ENCODE results near the gene SMCO4. TPM values are rescaled to one million over a fixed set of nuclear protein-coding genes. Genes with fewer than 3 reads are reported as not detected.

SMCO4 gene
- total RNA-seq, 1 donor from 2014 or later: 25.5 TPM

DNA sequence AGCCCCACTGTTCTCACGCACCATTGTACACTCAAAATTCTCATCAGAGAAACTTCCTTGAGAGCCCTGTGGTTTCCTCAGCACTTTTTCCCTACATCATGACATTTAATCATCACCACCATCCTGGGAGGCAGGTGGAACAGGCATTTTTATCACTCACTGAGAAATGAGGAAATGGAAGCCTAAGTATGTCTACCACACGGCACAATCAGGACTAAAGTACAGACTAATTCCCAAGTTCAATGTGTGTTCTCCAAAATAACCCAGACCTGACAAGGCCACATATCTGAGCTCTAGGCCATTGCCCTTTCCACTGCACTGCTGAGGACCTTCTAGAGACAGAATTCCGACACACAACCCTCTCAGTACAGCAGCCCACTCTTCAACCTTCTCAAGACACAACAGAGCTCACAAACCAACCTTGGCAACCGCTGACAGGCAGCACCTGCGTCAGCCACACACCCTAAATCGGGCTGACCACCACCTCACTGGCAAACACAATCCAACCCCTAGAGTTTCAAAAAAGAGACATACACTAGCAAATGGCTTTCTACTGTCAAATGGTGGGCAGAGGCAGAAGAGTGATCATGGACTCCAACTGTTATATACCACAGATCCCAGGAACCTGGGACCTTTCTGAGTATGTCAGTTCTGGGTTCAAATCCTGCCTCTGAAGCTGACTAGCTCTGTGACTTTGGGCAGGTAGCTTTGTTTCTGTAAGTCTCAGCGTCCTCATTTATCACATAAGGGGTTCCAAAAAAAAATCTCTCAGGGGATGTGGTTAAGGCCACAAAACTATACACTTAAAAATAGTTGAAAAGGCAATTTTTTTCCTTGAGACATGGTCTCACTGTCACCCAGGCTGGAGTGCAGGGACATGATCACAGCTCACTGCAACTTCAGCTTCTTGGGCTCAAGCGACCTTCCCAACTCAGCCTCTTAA lies 16.3 kb downstream of the SMCO4 start:
- no peak for DNase-seq

- no peak for DNase-seq
These were observed 16.9 kb downstream of the SMCO4 start for GRCh38 chr11:93526346-93526633.

DNA sequence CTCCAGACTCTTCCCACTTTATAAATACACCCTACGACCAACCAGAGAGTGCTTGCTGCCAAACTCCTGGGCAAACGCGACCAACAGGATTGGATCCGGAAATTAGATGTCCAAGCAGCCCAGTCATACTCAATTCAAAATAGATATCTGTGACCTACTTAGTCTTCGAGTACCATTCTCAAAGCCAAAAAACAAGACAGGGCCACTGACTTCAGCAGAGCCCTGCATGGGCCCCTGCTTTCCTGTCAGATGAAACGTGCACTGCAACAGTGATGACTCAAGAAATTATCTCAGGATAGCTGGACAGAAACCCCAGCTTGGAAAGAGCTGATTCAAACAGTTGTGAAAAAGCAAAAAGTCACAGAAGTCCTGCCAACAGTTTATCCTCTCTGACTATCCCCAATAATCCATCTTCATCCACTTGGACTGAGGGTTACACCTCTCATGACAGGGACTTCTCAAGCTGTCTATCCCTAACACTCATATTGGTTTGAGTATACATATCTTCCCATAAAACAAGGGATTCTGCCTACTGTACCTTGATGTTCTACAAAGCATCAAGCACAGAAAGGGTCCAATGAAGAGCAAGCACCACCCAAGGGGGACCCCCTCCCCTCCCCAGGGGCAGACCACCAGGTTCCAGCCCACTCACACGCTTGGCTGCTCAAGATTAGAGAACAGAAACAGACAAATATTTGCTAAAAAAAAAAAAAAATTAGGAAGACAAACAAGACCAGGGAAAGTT lies 17.4 kb downstream of the SMCO4 start:
- DNase-seq: no peak

DNA sequence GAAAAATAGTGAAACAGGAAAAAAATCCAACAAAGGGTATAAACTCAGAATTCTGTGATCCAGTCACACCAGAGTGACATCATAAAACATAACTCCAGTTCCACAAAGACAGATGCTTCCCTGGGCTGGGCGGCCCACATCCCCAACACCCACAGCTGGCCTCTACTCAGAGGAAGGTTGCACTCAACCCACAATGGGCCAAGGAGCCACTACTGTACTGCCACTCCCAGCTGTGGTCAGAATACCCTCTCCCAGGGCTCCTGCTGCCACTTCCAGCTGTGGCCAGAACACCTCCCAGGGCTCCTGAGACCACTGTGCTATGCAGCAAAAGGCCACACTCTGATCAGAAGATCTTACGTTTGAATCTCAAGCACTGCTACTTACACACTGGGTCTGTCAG lies 18.3 kb downstream of the SMCO4 start:
- DNase-seq: no peak

- no peak for DNase-seq
These were observed 19.0 kb downstream of the SMCO4 start for GRCh38 chr11:93524173-93524536.

DNA sequence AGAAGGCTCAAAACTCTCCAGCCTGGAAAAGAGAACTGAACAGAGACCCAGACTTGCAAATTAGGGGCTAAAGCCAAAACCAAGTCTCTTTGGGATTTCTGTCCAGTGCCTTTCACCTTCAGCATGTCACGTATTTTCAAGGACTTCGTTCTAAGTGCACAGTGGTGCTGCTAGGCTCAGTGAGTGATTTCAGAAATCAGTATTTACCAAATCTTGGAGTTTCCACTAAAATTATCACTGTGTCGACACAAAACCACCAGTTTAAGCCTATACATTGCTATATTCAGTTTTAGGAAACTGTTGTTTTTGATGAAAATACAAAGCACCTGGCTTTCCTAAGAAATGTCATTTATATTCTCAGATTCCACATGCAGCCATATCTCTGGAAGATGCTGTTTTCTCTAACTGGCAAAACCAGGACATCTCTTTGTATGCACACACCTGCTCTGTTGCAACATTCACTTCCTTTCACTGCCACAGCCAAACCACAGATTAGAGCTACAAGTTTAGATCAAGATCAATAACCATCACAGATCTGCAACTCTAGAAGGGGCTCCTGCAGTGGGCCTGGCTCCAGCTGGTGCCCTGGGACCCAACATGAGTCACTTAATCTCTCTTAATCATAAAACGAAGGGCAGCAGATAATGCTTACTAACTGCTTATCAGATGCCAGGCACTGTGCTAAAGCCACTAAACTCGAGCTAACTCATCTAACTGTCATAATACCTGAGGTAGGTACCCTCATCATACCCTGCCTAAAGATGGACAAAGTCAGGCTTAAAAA lies 22.3 kb downstream of the SMCO4 start:
- DNase-seq: no peak

DNA sequence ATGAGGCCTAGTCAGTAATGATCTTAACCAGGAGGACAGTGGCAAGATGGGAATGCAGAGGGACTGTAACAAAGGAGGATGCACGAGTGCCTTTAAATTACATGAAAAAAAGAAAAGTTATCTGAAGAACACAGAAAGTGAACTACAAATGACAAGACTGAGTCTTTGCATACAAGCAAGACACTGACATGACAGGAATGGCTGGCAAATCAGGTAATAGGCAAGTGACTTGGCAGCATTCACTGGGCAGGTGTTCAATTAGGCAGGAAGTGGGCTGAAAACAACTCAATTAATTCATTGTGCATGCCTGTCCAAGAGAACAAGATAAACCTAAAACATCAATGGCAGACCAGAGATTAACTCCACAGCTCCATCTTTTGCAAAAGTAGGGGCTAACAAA lies 24.0 kb downstream of the SMCO4 start:
- no peak for DNase-seq

GRCh38 chr11:93518081-93518480 lies 25.1 kb downstream of the SMCO4 start:
- no peak for DNase-seq

- DNase-seq: no peak
These were observed 25.6 kb downstream of the SMCO4 start for GRCh38 chr11:93517611-93518010.

DNA sequence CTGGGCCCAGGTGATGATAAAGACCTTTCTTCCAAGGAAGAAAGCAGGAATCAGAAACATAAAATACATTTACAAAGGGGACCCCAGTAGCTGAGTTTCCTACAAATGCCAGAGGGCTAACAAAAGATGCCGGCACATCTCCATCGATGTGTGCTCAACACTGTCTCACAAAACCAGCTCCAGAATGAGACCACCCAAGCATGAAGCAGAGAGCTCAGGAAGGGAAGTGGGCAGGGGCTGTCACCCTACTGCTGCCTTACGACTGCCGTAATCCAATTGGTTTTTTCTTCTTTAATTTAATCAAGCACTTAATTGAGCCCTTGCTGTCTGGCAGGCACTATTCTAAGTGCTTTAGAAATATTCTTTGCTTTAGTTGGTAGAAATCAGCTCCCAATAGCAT lies 26.1 kb downstream of the SMCO4 start:
- DNase-seq: no peak

DNA sequence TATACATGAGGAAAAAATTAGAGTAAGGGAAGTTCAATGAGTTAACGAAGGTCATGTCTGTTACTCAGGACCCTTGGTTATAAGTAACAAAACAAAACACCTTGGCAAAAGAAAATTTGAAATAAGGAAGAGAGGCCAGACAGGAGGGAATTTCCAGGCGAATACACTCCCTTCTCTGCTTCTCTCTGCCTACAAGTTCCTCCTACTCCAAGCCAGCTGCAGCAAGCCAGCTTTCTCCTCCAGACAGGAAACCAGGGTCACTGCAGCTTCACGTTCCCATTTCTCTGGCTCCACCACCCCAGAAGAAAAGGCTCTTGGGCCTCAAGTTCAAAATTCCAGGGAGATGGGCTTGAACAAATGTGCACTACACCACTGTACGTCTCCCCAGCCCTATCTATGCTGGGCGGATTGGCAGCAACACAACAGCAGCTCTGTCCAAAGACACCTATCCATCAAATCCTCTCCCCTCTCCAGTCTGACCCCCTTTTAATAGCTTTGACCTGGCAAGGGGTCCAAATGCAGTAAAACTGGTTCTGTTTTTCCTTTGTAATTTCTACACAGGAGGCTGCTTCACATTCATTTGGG lies 27.7 kb downstream of the SMCO4 start:
- DNase-seq: peak; percentile 35

- no peak for DNase-seq
These were observed 28.5 kb downstream of the SMCO4 start for GRCh38 chr11:93514712-93515111.

DNA sequence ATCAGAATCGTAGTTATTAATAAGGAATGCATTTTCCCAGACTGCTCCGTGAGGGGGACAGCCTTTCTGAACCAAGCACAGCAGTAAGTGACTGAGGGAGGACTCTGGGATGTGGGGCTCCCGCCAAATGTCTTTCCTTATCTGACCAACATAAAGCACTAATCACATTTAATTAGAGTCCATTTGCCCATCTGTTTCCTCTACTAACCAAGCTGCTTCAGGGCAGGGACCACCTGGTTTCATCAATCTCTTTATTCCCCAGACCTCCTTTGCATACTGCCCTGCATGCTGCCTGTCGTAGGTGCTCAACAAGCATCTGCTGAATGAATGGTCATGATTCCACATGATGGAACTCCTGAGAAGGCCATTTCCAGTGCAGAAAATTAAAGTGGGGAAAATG lies 29.4 kb downstream of the SMCO4 start:
- no peak for DNase-seq

DNA sequence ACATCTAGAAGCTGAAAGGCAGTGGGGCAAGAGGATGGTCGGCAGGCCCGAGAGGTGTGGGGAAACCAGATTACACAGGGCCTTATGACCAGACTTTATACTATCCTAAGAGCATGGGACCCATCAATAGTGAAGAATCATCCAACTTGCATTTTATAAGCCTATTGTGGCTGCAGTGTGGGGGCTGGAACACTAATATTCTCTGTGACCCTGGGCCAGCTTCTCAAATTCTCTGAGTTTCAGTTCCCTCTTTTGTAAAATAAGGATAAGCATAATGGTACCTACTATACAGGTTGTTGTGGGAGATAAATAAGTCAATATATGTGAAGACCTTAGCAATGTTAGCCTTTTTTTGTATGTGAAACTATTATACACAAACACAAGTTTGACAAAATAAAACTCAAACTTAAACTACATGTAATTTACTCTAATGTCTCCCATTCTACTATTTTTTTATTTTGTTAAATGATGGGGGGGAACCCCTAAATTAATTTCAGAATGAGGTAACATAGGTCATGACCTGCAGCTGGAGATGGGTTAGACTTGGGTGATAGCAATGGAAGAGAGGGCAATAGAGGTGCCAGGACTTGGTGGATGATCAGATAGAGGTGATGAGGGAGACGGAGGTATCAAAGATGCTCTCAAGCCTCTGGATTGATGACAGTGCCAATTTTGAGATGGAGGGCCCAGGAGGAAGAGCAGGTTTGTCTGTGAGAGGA lies 30.1 kb downstream of the SMCO4 start:
- DNase-seq: no peak

GRCh38 chr11:93512073-93512475 lies 31.1 kb downstream of the SMCO4 start:
- DNase-seq: no peak

DNA sequence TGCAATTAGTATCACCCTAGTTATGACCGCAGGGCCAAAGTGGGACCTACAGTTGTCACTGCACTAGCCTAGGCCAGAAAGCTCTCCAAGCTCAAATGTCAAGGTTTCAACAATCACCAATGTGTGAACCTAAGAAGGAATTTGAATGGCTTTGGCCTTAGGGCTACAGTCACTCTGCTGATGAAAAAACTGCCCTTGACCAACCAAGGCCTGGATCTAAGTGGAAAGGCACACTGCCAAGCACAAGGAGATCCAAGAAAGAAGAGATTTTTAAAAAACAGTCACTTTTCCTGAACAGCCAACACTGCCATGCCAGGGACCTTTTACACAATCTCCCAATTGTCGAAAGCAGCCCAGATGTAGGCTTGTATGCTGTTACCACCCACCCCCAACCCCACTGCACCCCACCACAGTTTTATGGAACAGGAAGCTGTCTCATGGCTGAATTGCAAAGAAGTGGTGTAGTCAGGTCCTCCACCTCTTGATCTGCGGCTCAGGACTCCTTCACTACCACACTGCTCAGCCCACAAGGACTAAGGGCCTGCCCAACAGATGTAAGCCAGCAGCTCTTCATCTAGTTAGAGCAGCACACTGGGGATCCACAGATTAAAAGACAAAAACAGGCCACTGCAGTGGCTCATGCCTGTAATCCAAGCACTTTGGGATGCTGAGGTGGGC lies 32.9 kb downstream of the SMCO4 start:
- DNase-seq: no peak

DNA sequence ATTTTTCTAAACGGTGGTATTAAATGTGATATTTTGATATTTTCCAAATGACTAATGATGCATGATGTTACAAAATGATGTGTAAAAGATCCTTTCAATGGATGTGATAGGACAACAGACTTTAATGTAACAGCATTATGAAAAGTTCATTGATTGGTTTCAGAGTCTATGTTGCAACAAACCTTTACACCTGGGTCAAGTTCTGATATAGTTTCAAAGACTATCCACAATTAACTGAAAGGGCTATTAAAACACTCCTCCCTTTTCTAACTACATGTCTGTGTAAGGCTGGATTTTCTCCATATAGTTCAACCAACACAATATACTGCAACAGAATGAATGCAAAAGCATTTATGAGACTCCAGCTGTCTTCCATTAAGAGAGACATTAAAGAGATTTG lies 35.7 kb downstream of the SMCO4 start:
- DNase-seq: no peak

- no peak for DNase-seq
These were observed 37.5 kb downstream of the SMCO4 start for GRCh38 chr11:93505703-93506102.

DNA sequence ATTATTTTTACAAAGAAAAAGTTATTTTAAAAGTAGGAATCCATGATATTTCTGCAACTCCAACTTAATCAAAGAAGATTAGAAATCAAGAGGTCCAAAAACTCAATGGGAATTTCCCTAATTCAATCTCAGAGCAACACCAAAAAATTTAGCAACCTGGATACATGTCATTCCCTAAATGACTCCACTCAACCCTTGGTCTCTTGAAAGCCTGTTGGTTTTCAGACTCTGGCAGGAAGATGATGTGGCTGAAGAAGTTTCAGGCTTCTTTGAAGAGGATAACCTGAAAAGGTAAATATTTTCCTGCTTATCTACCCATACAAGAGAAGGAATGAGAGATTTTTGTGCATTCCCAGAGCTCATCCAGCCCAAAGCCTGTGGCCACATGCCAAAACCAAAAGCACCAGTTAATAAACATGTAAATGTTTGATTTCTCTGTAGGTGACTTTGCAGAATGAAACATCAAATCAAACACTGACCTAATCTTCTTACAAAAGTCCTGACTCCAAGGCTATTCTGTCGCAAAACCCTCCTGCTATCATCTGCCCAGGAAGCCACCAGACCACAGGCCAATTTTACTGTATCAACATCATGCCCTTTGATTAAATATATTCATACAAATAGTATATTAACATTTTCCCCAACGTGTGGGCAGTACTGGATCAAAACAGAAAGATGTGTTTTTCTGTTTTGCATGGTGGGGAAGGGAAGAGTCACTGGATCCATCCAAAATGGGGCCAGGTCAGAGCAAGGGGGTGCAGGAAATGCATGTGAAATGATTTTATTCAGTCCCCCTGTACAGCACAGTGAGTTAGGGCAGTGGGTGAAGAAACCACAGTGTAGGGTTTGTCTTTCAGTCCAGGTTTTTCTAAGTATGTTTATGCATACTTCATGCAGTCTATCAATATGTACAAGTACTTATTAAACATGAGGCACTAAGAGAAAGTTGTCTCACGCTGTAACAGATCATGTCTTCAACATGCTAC lies 38.8 kb downstream of the SMCO4 start:
- no peak for DNase-seq

- no peak for DNase-seq
These were observed 41.3 kb downstream of the SMCO4 start for GRCh38 chr11:93501856-93502255.

DNA sequence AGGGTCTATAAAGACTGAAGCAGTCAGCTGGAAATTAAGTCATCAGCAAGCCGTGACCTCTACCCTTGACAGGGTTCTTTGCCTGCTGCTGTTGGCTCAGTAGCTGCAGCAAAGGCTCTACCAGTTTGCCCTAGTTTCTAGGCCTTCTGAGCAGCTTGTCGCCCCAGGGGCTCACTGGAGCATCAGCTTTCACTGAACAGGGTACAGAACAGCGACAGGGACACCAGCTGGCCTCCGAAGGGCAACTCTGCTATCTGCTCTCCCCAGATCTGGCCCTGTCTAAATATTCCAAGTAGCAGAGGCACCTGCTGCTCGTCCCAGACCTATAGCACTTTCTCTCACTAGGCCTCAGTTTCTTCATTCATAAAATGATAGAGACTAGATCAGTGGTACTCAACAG lies 42.4 kb downstream of the SMCO4 start:
- no peak for DNase-seq
